Activated CD8-positive, alpha-beta T cell treated with anti-CD3 and anti-CD28 coated beads for 36 hours (primary cell): ENCODE data around the gene GYPC. TPM values are rescaled to one million over a fixed set of nuclear protein-coding genes. Genes with fewer than 3 reads are reported as not detected.

Source experiments
- ATAC-seq: fragments of 200-7000 bp; cut with Tn5 transposase; one replicate; pipeline ENCODE4 v1.10.0; 2021; ENCODE audit warnings: mild to moderate bottlenecking, moderate library complexity
- CTCF ChIA-PET: fragments of 350-600 bp; sonication (Branson Sonifier 250); formaldehyde crosslinking; loops from one replicate; lab custom pipeline; 2021; ENCODE audit warnings: antibody characterized with exemption; lab: Charles Lee
- POLR2A ChIA-PET: fragments of 350-600 bp; sonication (Branson Sonifier 250); formaldehyde crosslinking; loops from one replicate; lab custom pipeline; 2021; ENCODE audit warnings: antibody characterized with exemption; lab: Charles Lee
- DNase-seq: peaks from one replicate; pipeline ENCODE4 v3.0.0-alpha.2; 2020
- H3K27ac Mint-ChIP-seq: one replicate; pipeline ENCODE4 v1.8.0; 2021; ENCODE audit warnings: mild to moderate bottlenecking, mixed read lengths
- H3K27me3 Mint-ChIP-seq: one replicate; pipeline ENCODE4 v1.8.0; 2021; ENCODE audit warnings: mixed read lengths
- H3K36me3 Mint-ChIP-seq: one replicate; pipeline ENCODE4 v1.8.0; 2021; ENCODE audit warnings: low read depth, mixed read lengths
- H3K4me1 Mint-ChIP-seq: one replicate; pipeline ENCODE4 v1.8.0; 2021; ENCODE audit warnings: low read depth, mixed read lengths
- H3K4me3 Mint-ChIP-seq: one replicate; pipeline ENCODE4 v1.8.0; 2021; ENCODE audit warnings: mild to moderate bottlenecking, moderate library complexity, mixed read lengths
- H3K9me3 Mint-ChIP-seq: one replicate; pipeline ENCODE4 v1.8.0; 2021; ENCODE audit warnings: mixed read lengths
- CTCF ChIP-seq: fragments of 200-600 bp; IDR thresholded peaks from one replicate; pipeline ENCODE4 v1.8.0; 2022; ENCODE audit warnings: antibody characterized with exemption, mild to moderate bottlenecking
- intact Hi-C: fragments of 100-400 bp; cut with micrococcal nuclease; formaldehyde crosslinking; loops from one replicate; pipeline ENCODE4 v1.10.0; 2022
- total RNA-seq, 2 experiments: library from RNA; stranded (reverse); gene quantifications; one replicate each; pipeline ENCODE4 v1.2.3, GENCODE V29; 2021

Gene GYPC
- total RNA-seq, 2 experiments from 2014 or later: 172 to 173 TPM

GRCh38 chr2:126671488-126671887 is 15.5 kb downstream of the GYPC start:
- POLR2A ChIA-PET: no interaction called here

GRCh38 chr2:126672980-126673605 is 17.1 kb downstream of the GYPC start:
- no peak overlapping the region for H3K27ac Mint-ChIP-seq
- intact Hi-C loops: no loop called here
- H3K4me3 Mint-ChIP-seq: no peak overlapping the region
- POLR2A ChIA-PET: no interaction called here
- peaks cover 61% of the 10 kb centered on the region for H3K4me1 Mint-ChIP-seq
- no peaks in the 10 kb centered on the region for H3K27me3 Mint-ChIP-seq
- no peak for DNase-seq
- CTCF ChIA-PET: no interaction called here
- ATAC-seq: no peak
- H3K9me3 Mint-ChIP-seq: peaks cover 9% of the 10 kb centered on the region
- H3K36me3 Mint-ChIP-seq: peaks cover 71% of the 10 kb centered on the region
- no peak for TF ChIP-seq CTCF

More at GRCh38 chr2:126671488-126671887, 15.5 kb downstream of the GYPC start:
- H3K27ac Mint-ChIP-seq: peak overlapping the region; percentile 30
- no peak overlapping the region for H3K4me3 Mint-ChIP-seq
- CTCF ChIA-PET: no interaction called here
- DNase-seq (no peak), ATAC-seq (no peak)
- H3K36me3 Mint-ChIP-seq: peaks cover 77% of the 10 kb centered on the region
- intact Hi-C loops: no loop called here
- H3K9me3 Mint-ChIP-seq: peaks cover 9% of the 10 kb centered on the region
- H3K27me3 Mint-ChIP-seq: no peaks in the 10 kb centered on the region
- no peak for TF ChIP-seq CTCF
- H3K4me1 Mint-ChIP-seq: peaks cover 64% of the 10 kb centered on the region

- peaks cover 54% of the 10 kb centered on the region for H3K4me1 Mint-ChIP-seq
- intact Hi-C loops: no loop called here
- TF ChIP-seq CTCF: no peak
- peaks cover 66% of the 10 kb centered on the region for H3K36me3 Mint-ChIP-seq
- no peak overlapping the region for H3K27ac Mint-ChIP-seq
- DNase-seq (no peak), ATAC-seq (no peak)
- no peak overlapping the region for H3K4me3 Mint-ChIP-seq
- no peaks in the 10 kb centered on the region for H3K27me3 Mint-ChIP-seq
- POLR2A ChIA-PET: interaction anchor here (0.7 to 1.1 kb wide), 2 partner anchors 10 to 15 kb away, joined by 3 read pairs; no protein-coding TSS in a partner anchor
- peaks cover 9% of the 10 kb centered on the region for H3K9me3 Mint-ChIP-seq
- CTCF ChIA-PET: no interaction called here
These were observed 18.3 kb downstream of the GYPC start for GRCh38 chr2:126674075-126674744.

- H3K36me3 Mint-ChIP-seq: peaks cover 71% of the 10 kb centered on the region
- H3K27me3 Mint-ChIP-seq: no peaks in the 10 kb centered on the region
- ChIA-PET POLR2A (interaction anchor here (1.0 to 1.4 kb wide), 2 partner anchors 13 to 18 kb away, joined by 3 read pairs; no protein-coding TSS in a partner anchor), CTCF (no interaction called here)
- no peak for DNase-seq
- peaks cover 54% of the 10 kb centered on the region for H3K4me1 Mint-ChIP-seq
- intact Hi-C loops: no loop called here
- peaks cover 9% of the 10 kb centered on the region for H3K9me3 Mint-ChIP-seq
- no peak for TF ChIP-seq CTCF
- H3K4me3 Mint-ChIP-seq: no peak overlapping the region
- peak overlapping the region; percentile 3 for H3K27ac Mint-ChIP-seq
- no peak for ATAC-seq
These were observed 19.7 kb downstream of the GYPC start for GRCh38 chr2:126675637-126676036.
